ENCODE data around the gene COPG1. TPM values are rescaled to one million over a fixed set of nuclear protein-coding genes. Genes with fewer than 3 reads are reported as not detected.
A peak's percentile ranks its signal among the peaks of the same experiment; 100 is the strongest.

COPG1 gene
- total and polyA plus RNA-seq, 2 of the 4 experiments (the other 2 are of a cell fraction): 203 to 446 TPM

- ChIA-PET CTCF (no interaction called here), POLR2A (ENCODE audit: unreplicated experiment) (no interaction called here)
- Histone ChIP-seq H3K36me3 (ENCODE audit: control insufficient read depth, insufficient read depth, low read length) (peaks cover 8% of the 10 kb centered on the region), H3K27me3 (ENCODE audit: control insufficient read depth, insufficient read depth, low read length) (no peaks in the 10 kb centered on the region), H4K20me1 (ENCODE audit: insufficient read depth, low read length) (no peaks in the 10 kb centered on the region), H2BK15ac (ENCODE audit: low read depth, low read length) (no peak overlapping the region), H3K14ac (replicated peaks; ENCODE audit: low read depth, low read length) (no peak overlapping the region), H3K56ac (ENCODE audit: extremely low read depth, insufficient read depth, low read length) (no peak overlapping the region), H3K27ac (ENCODE audit: insufficient read depth, low read length) (no peak overlapping the region), H3K9me3 (ENCODE audit: control insufficient read depth, insufficient read depth, low read length) (no peaks in the 10 kb centered on the region), H3K4me2 (ENCODE audit: low read depth, low read length) (no peak overlapping the region), H2AK5ac (ENCODE audit: low read depth, low read length) (no peak overlapping the region), H3K4me3 (ENCODE audit: insufficient read depth, low read depth, low read length) (no peak overlapping the region), H2BK120ac (ENCODE audit: low read depth, low read length) (no peak overlapping the region), H2AK9ac (replicated peaks; ENCODE audit: low read depth, low read length, poor library complexity) (no peak overlapping the region), H4K91ac (ENCODE audit: insufficient read depth, low read depth, low read length) (no peak overlapping the region), H4K8ac (ENCODE audit: low read depth in 2 of 2, low read length in 2 of 2) (no peak overlapping the region), H3K4me1 (ENCODE audit: control insufficient read depth, insufficient read depth, low read length) (no peaks in the 10 kb centered on the region), H3K23ac (ENCODE audit: low read depth, low read length) (no peak overlapping the region), H3K9ac (ENCODE audit: low read depth, low read length) (no peak overlapping the region), H4K5ac (ENCODE audit: low read depth, low read length) (no peak overlapping the region), H2AFZ (replicated peaks; ENCODE audit: low read length, poor library complexity) (no peak overlapping the region), H3K79me1 (ENCODE audit: low read depth in 1 of 2, low read length in 2 of 2) (peaks cover 0 to 8% of the 10 kb centered on the region in 2 experiments; a peak in 2 of 4 replicates), H3K4ac (ENCODE audit: low read depth, low read length) (no peak overlapping the region), H2BK5ac (ENCODE audit: low read depth, low read length, poor library complexity, severe bottlenecking) (no peak overlapping the region), H3K9me1 (ENCODE audit: insufficient read depth, low read length) (peaks cover 12% of the 10 kb centered on the region; the same call in 1 of the 2 replicates), H3K18ac (ENCODE audit: low read depth, low read length) (no peak overlapping the region), H2BK20ac (ENCODE audit: low read depth, low read length) (no peak overlapping the region)
- intact Hi-C loops (cut with micrococcal nuclease): no loop called here
- dilution Hi-C loops (cut with HindIII; ENCODE audit: low sequenced_read_pairs, unreplicated experiment): no loop called here
- TF ChIP-seq RFX5 (IDR thresholded peaks at IDR 0.05; ENCODE audit: low read depth, low read length): no peak
- no peak for TF ChIP-seq MAZ (IDR thresholded peaks at IDR 0.05; ENCODE audit: borderline replicate concordance, low read depth, low read length)
- TF ChIP-seq, protein P1, sequence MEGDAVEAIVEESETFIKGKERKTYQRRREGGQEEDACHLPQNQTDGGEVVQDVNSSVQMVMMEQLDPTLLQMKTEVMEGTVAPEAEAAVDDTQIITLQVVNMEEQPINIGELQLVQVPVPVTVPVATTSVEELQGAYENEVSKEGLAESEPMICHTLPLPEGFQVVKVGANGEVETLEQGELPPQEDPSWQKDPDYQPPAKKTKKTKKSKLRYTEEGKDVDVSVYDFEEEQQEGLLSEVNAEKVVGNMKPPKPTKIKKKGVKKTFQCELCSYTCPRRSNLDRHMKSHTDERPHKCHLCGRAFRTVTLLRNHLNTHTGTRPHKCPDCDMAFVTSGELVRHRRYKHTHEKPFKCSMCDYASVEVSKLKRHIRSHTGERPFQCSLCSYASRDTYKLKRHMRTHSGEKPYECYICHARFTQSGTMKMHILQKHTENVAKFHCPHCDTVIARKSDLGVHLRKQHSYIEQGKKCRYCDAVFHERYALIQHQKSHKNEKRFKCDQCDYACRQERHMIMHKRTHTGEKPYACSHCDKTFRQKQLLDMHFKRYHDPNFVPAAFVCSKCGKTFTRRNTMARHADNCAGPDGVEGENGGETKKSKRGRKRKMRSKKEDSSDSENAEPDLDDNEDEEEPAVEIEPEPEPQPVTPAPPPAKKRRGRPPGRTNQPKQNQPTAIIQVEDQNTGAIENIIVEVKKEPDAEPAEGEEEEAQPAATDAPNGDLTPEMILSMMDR (conservative IDR thresholded peaks at IDR 0.05; ENCODE audit: low read depth, low read length): no peak
- TF ChIP-seq MXI1 (IDR thresholded peaks at IDR 0.05; ENCODE audit: borderline replicate concordance, low read depth, low read length): no peak
- TF ChIP-seq FOS (IDR thresholded peaks at IDR 0.05; ENCODE audit: low read depth, low read length): no peak
- no peak for TF ChIP-seq RAD21 (IDR thresholded peaks at IDR 0.05; ENCODE audit: low read length)
- no peak for TF ChIP-seq SMC3 (IDR thresholded peaks at IDR 0.05; ENCODE audit: low read depth, low read length)
- no peak for TF ChIP-seq BHLHE40 (IDR thresholded peaks at IDR 0.05; ENCODE audit: low read depth, low read length)
- no peak for TF ChIP-seq ELK1 (IDR thresholded peaks at IDR 0.05; ENCODE audit: borderline replicate concordance, low read depth, low read length)
- no peak for TF ChIP-seq NFE2L2 (IDR thresholded peaks at IDR 0.05; ENCODE audit: low read depth, low read length)
- no peak for TF ChIP-seq RCOR1 (IDR thresholded peaks at IDR 0.05; ENCODE audit: insufficient replicate concordance, low read length)
- TF ChIP-seq, protein P2, sequence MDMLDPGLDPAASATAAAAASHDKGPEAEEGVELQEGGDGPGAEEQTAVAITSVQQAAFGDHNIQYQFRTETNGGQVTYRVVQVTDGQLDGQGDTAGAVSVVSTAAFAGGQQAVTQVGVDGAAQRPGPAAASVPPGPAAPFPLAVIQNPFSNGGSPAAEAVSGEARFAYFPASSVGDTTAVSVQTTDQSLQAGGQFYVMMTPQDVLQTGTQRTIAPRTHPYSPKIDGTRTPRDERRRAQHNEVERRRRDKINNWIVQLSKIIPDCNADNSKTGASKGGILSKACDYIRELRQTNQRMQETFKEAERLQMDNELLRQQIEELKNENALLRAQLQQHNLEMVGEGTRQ (IDR thresholded peaks at IDR 0.05; ENCODE audit: low read depth, low read length): no peak
- TF ChIP-seq MAFK (IDR thresholded peaks at IDR 0.05; ENCODE audit: low read depth, low read length): no peak
- no peak for TF ChIP-seq CHD1 (IDR thresholded peaks at IDR 0.05; ENCODE audit: low read depth, low read length)
- no peak for TF ChIP-seq CEBPB (IDR thresholded peaks at IDR 0.05; ENCODE audit: low read depth, low read length)
- ATAC-seq (ENCODE audit: low read depth) (0 out of 2 replicates have a peak, but pooled peaks have one; percentile 24), DNase-seq (no peak)
- in situ Hi-C loops (cut with MboI; ENCODE audit: low sequenced_read_pairs): no loop called here
- WGBS, 2 experiments (ENCODE audit: extremely low coverage in 2 of 2, insufficient read length in 1 of 2): 87% methylated on average over 8 of the region's 12 CpGs; no CpG with 5 or more reads in 1 of the 2 experiments
- no TSS peak for BruUV-seq (replicated peaks)
These were observed 74.4 kb downstream of the COPG1 start for GRCh38 chr3:129323651-129324294.

All from IMR-90 (cell line).